ENCODE measurements around the gene NAB2. TPM values are rescaled to one million over a fixed set of nuclear protein-coding genes. Genes with fewer than 3 reads are reported as not detected.

The NAB2 gene
- total RNA-seq = 23.5 and 60.4 TPM in 2 replicates

GRCh38 chr12:57088354-57089270 lies at the start of gene NAB2:
Gene NAB2, plus strand, starts transcription at chr12:57089114. Its CDS starts 158 bp downstream, at chr12:57089272.

GRCh38 chr12:57049890-57050289 lies 39.0 kb upstream of the NAB2 start, which contains the start of gene MYO1A:
Gene MYO1A, minus strand, starts transcription at chr12:57050129. Its CDS starts 1,806 bp downstream, at chr12:57048323.

GRCh38 chr12:57078519-57079404 lies 10.2 kb upstream of the NAB2 start, which contains the start of gene NEMP1:
Gene NEMP1, minus strand, starts transcription at chr12:57078791. Its CDS starts 46 bp downstream, at chr12:57078745.

GRCh38 chr12:57111031-57111734 lies 22.3 kb downstream of the NAB2 start, which contains the start of gene STAT6:
Gene STAT6, minus strand, starts transcription at chr12:57111362. Its CDS starts 3,084 bp downstream, at chr12:57108278.

GRCh38 chr12:57127726-57128518 lies 39.0 kb downstream of the NAB2 start, which contains the start of gene LRP1:
Gene LRP1, plus strand, starts transcription at chr12:57128483. Its CDS starts 482 bp downstream, at chr12:57128965.

Other genes with a start within 250 kb of the NAB2 start
- not detected in 2 replicates for gene SDR9C7, start 154.7 kb upstream of the NAB2 start, total RNA-seq
- 0.30 and 0.37 TPM in 2 replicates for gene RDH16, start 131.5 kb upstream of the NAB2 start, total RNA-seq
- gene ZBTB39, start 82.6 kb upstream of the NAB2 start, total RNA-seq = 5.0 and 6.8 TPM in 2 replicates
- gene TAC3, start 72.6 kb upstream of the NAB2 start, total RNA-seq = not detected in 2 replicates
- not detected in 2 replicates for gene MYO1A, start 39.0 kb upstream of the NAB2 start, total RNA-seq
- 3.9 and 10.0 TPM in 2 replicates for gene NEMP1, start 10.3 kb upstream of the NAB2 start, total RNA-seq
- gene STAT6, start 22.2 kb downstream of the NAB2 start, total RNA-seq = 36.8 and 54.3 TPM in 2 replicates
- 617 and 769 TPM in 2 replicates for gene LRP1, start 39.4 kb downstream of the NAB2 start, total RNA-seq
- not detected in 2 replicates for gene LRP1-AS, start 58.5 kb downstream of the NAB2 start, total RNA-seq
- gene NXPH4, start 127.7 kb downstream of the NAB2 start, total RNA-seq = 12.5 and 13.9 TPM in 2 replicates
- gene SHMT2, start 140.6 kb downstream of the NAB2 start, total RNA-seq = 287 and 328 TPM in 2 replicates
- gene STAC3, start 162.1 kb downstream of the NAB2 start, total RNA-seq = not detected in 2 replicates